IMR-90 (cell line): ENCODE measurements around the gene CHMP4B. TPM values are rescaled to one million over a fixed set of nuclear protein-coding genes. Genes with fewer than 3 reads are reported as not detected.

Experiments used
- ATAC-seq: fragments of 200-7000 bp; cut with Tn5 transposase; 2 replicates; pipeline ENCODE4 v1.9.1; 2020; ENCODE audit warnings: low read depth, mild to moderate bottlenecking, moderate library complexity
- BruUV-seq: library from RNA; stranded (reverse); fragments of 400-500 nt; replicated peaks from 2 replicates; lab custom pipeline; 2021; lab: Mats Ljungman, UMichigan
- CTCF ChIA-PET: fragments of 300-600 bp; formaldehyde crosslinking; extraction: SDS; loops from one replicate; lab custom pipeline; 2021; ENCODE audit warnings: antibody characterized with exemption; lab: Yijun Ruan, JAX
- POLR2A ChIA-PET: fragments of 300-600 bp; sonication (Branson Sonifier 250); formaldehyde crosslinking; loops from one replicate; lab custom pipeline; 2022; ENCODE audit warnings: antibody characterized with exemption; ENCODE audit not compliant: unreplicated experiment; lab: Charles Lee
- DNase-seq: peaks from one replicate; pipeline ENCODE4 v3.0.0; 2013
- H2AFZ ChIP-seq: replicated peaks from 2 replicates; pipeline ENCODE3; 2013; ENCODE audit warnings: low read length, mild to moderate bottlenecking; ENCODE audit not compliant: poor library complexity
- H2AK5ac ChIP-seq: 2 replicates; pipeline ENCODE4 v1.6.1; 2013; ENCODE audit warnings: low read depth, low read length, inconsistent platforms
- H2AK9ac ChIP-seq: replicated peaks from 2 replicates; pipeline ENCODE3; 2013; ENCODE audit warnings: mild to moderate bottlenecking, low read depth, low read length, moderate library complexity; ENCODE audit not compliant: poor library complexity
- H2BK120ac ChIP-seq: 2 replicates; pipeline ENCODE4 v1.6.1; 2013; ENCODE audit warnings: low read depth, low read length, inconsistent platforms
- H2BK15ac ChIP-seq: 3 replicates; pipeline ENCODE4 v1.6.1; 2013; ENCODE audit warnings: low read depth, low read length, inconsistent platforms
- H2BK20ac ChIP-seq: 2 replicates; pipeline ENCODE4 v1.6.1; 2013; ENCODE audit warnings: low read depth, mild to moderate bottlenecking, inconsistent platforms, low read length, moderate library complexity
- H2BK5ac ChIP-seq: 2 replicates; pipeline ENCODE4 v1.6.1; 2013; ENCODE audit warnings: mild to moderate bottlenecking, low read depth, low read length, inconsistent platforms; ENCODE audit not compliant: poor library complexity, severe bottlenecking
- H3K14ac ChIP-seq: replicated peaks from 2 replicates; pipeline ENCODE4 v1.6.1; 2013; ENCODE audit warnings: low read depth, low read length, inconsistent platforms
- H3K18ac ChIP-seq: 2 replicates; pipeline ENCODE4 v1.6.1; 2013; ENCODE audit warnings: low read depth, low read length, control low read depth
- H3K23ac ChIP-seq: 2 replicates; pipeline ENCODE4 v1.6.1; 2013; ENCODE audit warnings: low read depth, low read length, inconsistent platforms
- H3K27ac ChIP-seq: 2 replicates; pipeline ENCODE4 v1.5.1; 2013; ENCODE audit warnings: mild to moderate bottlenecking, control low read depth, low read length; ENCODE audit not compliant: insufficient read depth
- H3K27me3 ChIP-seq: 2 replicates; pipeline ENCODE4 v1.6.1; 2013; ENCODE audit warnings: low read length; ENCODE audit not compliant: control insufficient read depth, insufficient read depth
- H3K36me3 ChIP-seq: 2 replicates; pipeline ENCODE4 v1.6.1; 2013; ENCODE audit warnings: low read length, mixed read lengths; ENCODE audit not compliant: control insufficient read depth, insufficient read depth
- H3K4ac ChIP-seq: 2 replicates; pipeline ENCODE4 v1.6.1; 2013; ENCODE audit warnings: low read depth, low read length, inconsistent platforms
- H3K4me1 ChIP-seq: 2 replicates; pipeline ENCODE4 v1.6.1; 2013; ENCODE audit warnings: low read length, mixed read lengths; ENCODE audit not compliant: control insufficient read depth, insufficient read depth
- H3K4me2 ChIP-seq: 2 replicates; pipeline ENCODE4 v1.6.1; 2013; ENCODE audit warnings: low read depth, mild to moderate bottlenecking, control low read depth, low read length, moderate library complexity
- H3K4me3 ChIP-seq: 2 replicates; pipeline ENCODE4 v1.5.1; 2013; ENCODE audit warnings: low read depth, mild to moderate bottlenecking, control low read depth, low read length, moderate library complexity; ENCODE audit not compliant: insufficient read depth
- H3K56ac ChIP-seq: 2 replicates; pipeline ENCODE4 v1.6.1; 2013; ENCODE audit warnings: low read length, inconsistent platforms; ENCODE audit not compliant: insufficient read depth; ENCODE audit errors: extremely low read depth
- H3K79me1 ChIP-seq, 2 experiments: 2 replicates each; pipeline ENCODE4 v1.6.1; 2013; ENCODE audit warnings: low read length in 2 of 2, inconsistent platforms in 1 of 2, low read depth in 1 of 2
- H3K9ac ChIP-seq: 2 replicates; pipeline ENCODE4 v1.6.1; 2013; ENCODE audit warnings: low read depth, low read length, control low read depth
- H3K9me1 ChIP-seq: 2 replicates; pipeline ENCODE4 v1.6.1; 2013; ENCODE audit warnings: low read length, inconsistent platforms; ENCODE audit not compliant: insufficient read depth
- H3K9me3 ChIP-seq: 2 replicates; pipeline ENCODE4 v1.6.1; 2013; ENCODE audit warnings: low read length; ENCODE audit not compliant: control insufficient read depth, insufficient read depth
- H4K20me1 ChIP-seq: 2 replicates; pipeline ENCODE4 v1.6.1; 2013; ENCODE audit warnings: low read length, inconsistent platforms; ENCODE audit not compliant: insufficient read depth
- H4K5ac ChIP-seq: 2 replicates; pipeline ENCODE4 v1.6.1; 2013; ENCODE audit warnings: mild to moderate bottlenecking, low read depth, low read length, control low read depth
- H4K8ac ChIP-seq, 2 experiments: 2 replicates each; pipeline ENCODE4 v1.6.1; 2013; ENCODE audit warnings: low read depth in 2 of 2, low read length in 2 of 2, control low read depth in 1 of 2, inconsistent platforms in 1 of 2
- H4K91ac ChIP-seq: 2 replicates; pipeline ENCODE4 v1.6.1; 2013; ENCODE audit warnings: low read depth, low read length, inconsistent platforms; ENCODE audit not compliant: insufficient read depth
- BHLHE40 ChIP-seq: fragments of 150-350 bp; IDR thresholded peaks from 2 replicates; pipeline ENCODE4 v1.6.1; 2016; ENCODE audit warnings: mild to moderate bottlenecking, low read depth, low read length
- CEBPB ChIP-seq: IDR thresholded peaks from 2 replicates; pipeline ENCODE4 v1.6.1; 2012; ENCODE audit warnings: low read depth, low read length, improper control_type of control experiment
- CHD1 ChIP-seq: IDR thresholded peaks from 2 replicates; pipeline ENCODE4 v1.6.1; 2012; ENCODE audit warnings: low read depth, low read length, improper control_type of control experiment
- FOS ChIP-seq: fragments of 150-350 bp; IDR thresholded peaks from 2 replicates; pipeline ENCODE4 v1.6.1; 2016; ENCODE audit warnings: low read depth, low read length
- MAFK ChIP-seq: IDR thresholded peaks from 2 replicates; pipeline ENCODE4 v1.6.1; 2012; ENCODE audit warnings: low read depth, low read length, improper control_type of control experiment
- MXI1 ChIP-seq: IDR thresholded peaks from 2 replicates; pipeline ENCODE4 v1.6.1; 2012; ENCODE audit warnings: low read depth, mild to moderate bottlenecking, low read length, moderate library complexity, borderline replicate concordance
- NFE2L2 ChIP-seq: fragments of 150-350 bp; IDR thresholded peaks from 2 replicates; pipeline ENCODE4 v1.6.1; 2016; ENCODE audit warnings: low read depth, mild to moderate bottlenecking, low read length
- POLR2A ChIP-seq: IDR thresholded peaks from 2 replicates; pipeline ENCODE4 v1.6.1; 2012; ENCODE audit warnings: mild to moderate bottlenecking, low read depth, low read length
- RAD21 ChIP-seq: IDR thresholded peaks from 2 replicates; pipeline ENCODE4 v1.6.1; 2012; ENCODE audit warnings: low read length, improper control_type of control experiment
- RCOR1 ChIP-seq: IDR thresholded peaks from 2 replicates; pipeline ENCODE4 v1.6.1; 2012; ENCODE audit warnings: mild to moderate bottlenecking, low read length, improper control_type of control experiment; ENCODE audit not compliant: insufficient replicate concordance
- WGBS, 2 experiments: methylation state at CpG; one replicate each; pipeline versions ENCODE4 v1.1.5 to v1.1.7; 2013; ENCODE audit warnings: missing lambda C conversion rate in 2 of 2; ENCODE audit not compliant: insufficient read length in 1 of 2; ENCODE audit errors: extremely low coverage in 2 of 2; 5-methylcytosine and 5-hydroxymethylcytosine counted together
- dilution Hi-C: fragments of 300-500 bp; cut with HindIII; formaldehyde crosslinking; loops from one replicate; pipeline ENCODE4 v1.14.3; 2018; ENCODE audit warnings: low sequenced_read_pairs; ENCODE audit not compliant: unreplicated experiment
- in situ Hi-C: fragments of 300-500 bp; cut with MboI; formaldehyde crosslinking; loops from 3 replicates; pipeline ENCODE4 v1.14.3; 2019; ENCODE audit warnings: low sequenced_read_pairs, inconsistent platforms, mixed read lengths
- intact Hi-C: fragments of 100-400 bp; cut with micrococcal nuclease; formaldehyde crosslinking; loops from 2 replicates; pipeline ENCODE4 v1.10.0; 2022
- polyA plus RNA-seq, 3 experiments: library from polyadenylated mRNA; depleted of rRNA; stranded (reverse); fragments of >200 nt; gene quantifications; 2 replicates each; pipeline ENCODE4 v1.2.3, GENCODE V29; 2012; ENCODE audit warnings: low replicate concordance in 1 of 3
- total RNA-seq: library from RNA; depleted of rRNA; stranded (reverse); fragments of >200 nt; gene quantifications from 2 replicates; pipeline ENCODE4 v1.2.3, GENCODE V29; 2012

The CHMP4B gene
- total and polyA plus RNA-seq, 2 of the 4 experiments (the other 2 are of a cell fraction), result 30.3 to 94.8 TPM

DNA sequence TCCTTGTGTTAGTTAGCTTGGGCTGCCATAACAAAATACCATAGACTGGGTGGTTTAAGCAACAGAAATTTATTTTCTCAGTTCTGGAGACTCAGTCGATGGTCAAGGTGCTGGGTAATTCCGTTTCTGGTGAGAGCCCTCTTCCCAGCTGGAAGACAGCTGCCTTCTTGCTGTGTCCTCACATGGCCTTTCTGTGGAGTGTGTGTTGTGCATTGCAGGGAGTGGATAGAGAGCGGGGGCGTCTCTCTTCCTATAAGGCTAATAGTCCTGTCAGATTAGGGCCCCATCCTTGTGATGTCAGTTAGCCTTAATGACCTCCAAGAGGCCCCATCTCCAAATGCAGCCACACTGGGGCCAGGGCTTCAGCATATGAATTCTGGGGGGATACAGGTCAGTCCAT, 19.2 kb downstream of the CHMP4B start:
- Histone ChIP-seq H2BK15ac (no peak overlapping the region), H3K4me1 (peaks cover 30% of the 10 kb centered on the region), H3K27me3 (no peaks in the 10 kb centered on the region), H4K20me1 (peaks cover 92% of the 10 kb centered on the region), H4K8ac (no peak overlapping the region), H3K9me1 (peaks cover 50% of the 10 kb centered on the region), H2AK9ac (no peak overlapping the region), H3K27ac (no peak overlapping the region; the same call in 1 of the 2 replicates), H2AK5ac (no peak overlapping the region), H3K18ac (no peak overlapping the region), H3K4ac (no peak overlapping the region), H2BK20ac (no peak overlapping the region), H2AFZ (no peak overlapping the region), H2BK5ac (no peak overlapping the region), H3K14ac (no peak overlapping the region), H4K91ac (no peak overlapping the region), H3K23ac (no peak overlapping the region), H3K36me3 (no peaks in the 10 kb centered on the region), H3K56ac (no peak overlapping the region), H3K9me3 (no peaks in the 10 kb centered on the region), H3K79me1 (peaks cover 60 to 91% of the 10 kb centered on the region in 2 experiments), H3K4me2 (no peak overlapping the region), H2BK120ac (no peak overlapping the region), H3K9ac (no peak overlapping the region), H4K5ac (no peak overlapping the region), H3K4me3 (no peak overlapping the region)
- intact Hi-C loops, result no loop called here
- BruUV-seq, result no TSS peak
- no peak for TF ChIP-seq MXI1
- no peak for TF ChIP-seq NFE2L2
- TF ChIP-seq RCOR1, result no peak
- TF ChIP-seq BHLHE40, result no peak
- TF ChIP-seq POLR2A, result no peak
- TF ChIP-seq CEBPB, result no peak
- TF ChIP-seq FOS, result no peak
- TF ChIP-seq MAFK, result no peak
- no peak for TF ChIP-seq CHD1
- no peak for TF ChIP-seq RAD21
- ChIA-PET POLR2A (interaction anchor here (0.5 kb wide), 1 partner anchor 1333 kb away, joined by 6 read pairs; no protein-coding TSS in a partner anchor), CTCF (no interaction called here)
- DNase-seq, result peak; percentile 46
- no CpG with 5 or more reads among the region's 4 CpGs for WGBS, 2 experiments
- dilution Hi-C loops, result no loop called here
- ATAC-seq, result no peak
- in situ Hi-C loops, result no loop called here
